ENCODE data around the gene MAPKBP1. TPM values are rescaled to one million over a fixed set of nuclear protein-coding genes. Genes with fewer than 3 reads are reported as not detected.
"Not testable (repeated sequence)": the region's sequence is repeated elsewhere in the genome, so short reads cannot be mapped to it uniquely, and the experiment has no call there.

The MAPKBP1 gene, protein sequence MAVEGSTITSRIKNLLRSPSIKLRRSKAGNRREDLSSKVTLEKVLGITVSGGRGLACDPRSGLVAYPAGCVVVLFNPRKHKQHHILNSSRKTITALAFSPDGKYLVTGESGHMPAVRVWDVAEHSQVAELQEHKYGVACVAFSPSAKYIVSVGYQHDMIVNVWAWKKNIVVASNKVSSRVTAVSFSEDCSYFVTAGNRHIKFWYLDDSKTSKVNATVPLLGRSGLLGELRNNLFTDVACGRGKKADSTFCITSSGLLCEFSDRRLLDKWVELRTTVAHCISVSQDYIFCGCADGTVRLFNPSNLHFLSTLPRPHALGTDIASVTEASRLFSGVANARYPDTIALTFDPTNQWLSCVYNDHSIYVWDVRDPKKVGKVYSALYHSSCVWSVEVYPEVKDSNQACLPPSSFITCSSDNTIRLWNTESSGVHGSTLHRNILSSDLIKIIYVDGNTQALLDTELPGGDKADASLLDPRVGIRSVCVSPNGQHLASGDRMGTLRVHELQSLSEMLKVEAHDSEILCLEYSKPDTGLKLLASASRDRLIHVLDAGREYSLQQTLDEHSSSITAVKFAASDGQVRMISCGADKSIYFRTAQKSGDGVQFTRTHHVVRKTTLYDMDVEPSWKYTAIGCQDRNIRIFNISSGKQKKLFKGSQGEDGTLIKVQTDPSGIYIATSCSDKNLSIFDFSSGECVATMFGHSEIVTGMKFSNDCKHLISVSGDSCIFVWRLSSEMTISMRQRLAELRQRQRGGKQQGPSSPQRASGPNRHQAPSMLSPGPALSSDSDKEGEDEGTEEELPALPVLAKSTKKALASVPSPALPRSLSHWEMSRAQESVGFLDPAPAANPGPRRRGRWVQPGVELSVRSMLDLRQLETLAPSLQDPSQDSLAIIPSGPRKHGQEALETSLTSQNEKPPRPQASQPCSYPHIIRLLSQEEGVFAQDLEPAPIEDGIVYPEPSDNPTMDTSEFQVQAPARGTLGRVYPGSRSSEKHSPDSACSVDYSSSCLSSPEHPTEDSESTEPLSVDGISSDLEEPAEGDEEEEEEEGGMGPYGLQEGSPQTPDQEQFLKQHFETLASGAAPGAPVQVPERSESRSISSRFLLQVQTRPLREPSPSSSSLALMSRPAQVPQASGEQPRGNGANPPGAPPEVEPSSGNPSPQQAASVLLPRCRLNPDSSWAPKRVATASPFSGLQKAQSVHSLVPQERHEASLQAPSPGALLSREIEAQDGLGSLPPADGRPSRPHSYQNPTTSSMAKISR (N-terminal part only)
- 10 to 100 TPM; 22.1 to 54.6 (median 36.6) TPM for total RNA-seq

DNA sequence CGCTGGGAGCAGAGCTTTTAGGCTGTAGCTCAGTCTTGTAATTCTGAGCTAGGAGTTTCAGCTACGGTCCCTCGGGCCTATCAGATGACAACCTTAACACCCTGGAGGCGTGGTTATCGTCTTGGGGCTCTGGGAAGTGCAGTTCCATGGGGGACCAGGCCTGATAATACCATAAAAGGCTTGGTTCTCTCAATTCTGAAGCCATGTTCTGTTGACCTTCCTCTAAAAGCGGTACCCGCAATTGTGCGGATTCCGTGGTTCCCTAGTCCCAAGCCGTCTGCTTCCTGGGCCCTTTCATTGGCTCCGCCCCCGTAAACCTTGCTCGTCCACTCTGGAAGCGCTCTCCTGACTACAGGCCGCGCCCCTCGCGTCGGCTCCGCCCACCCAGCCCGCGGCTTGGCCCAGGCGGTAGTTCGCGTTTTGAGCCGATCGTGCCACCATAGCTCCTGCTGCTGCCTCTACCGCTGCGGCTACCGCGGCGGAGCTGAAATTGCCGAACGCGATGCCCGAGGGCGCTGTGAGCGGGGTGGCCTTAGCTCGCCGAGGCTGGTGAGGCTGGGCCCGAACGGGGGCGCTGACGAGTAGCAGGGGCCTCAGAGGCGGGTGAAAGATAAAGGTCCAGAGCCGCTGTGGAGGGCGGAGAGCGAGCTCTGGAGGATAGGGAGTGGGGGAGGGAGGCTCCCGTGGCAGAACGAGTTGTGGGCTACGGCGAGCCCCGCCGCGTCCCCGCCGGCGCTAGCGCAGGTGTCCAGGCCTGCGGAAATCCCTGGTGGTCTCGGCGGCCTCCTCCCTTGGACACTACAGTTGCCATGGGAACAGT is at the start of gene MAPKBP1:
Gene MAPKBP1 (plus strand): TSS at position 423 of the 820 bp plus-strand sequence. CDS start 792 bp downstream, outside the sequence.
- Histone ChIP-seq H3K27me3 (no peaks in the 10 kb centered on the region), H3K36me3 (no peaks in the 10 kb centered on the region), H3K4me3 (peak within 1 kb of the TSS; percentile 44 to 85 (median 77)), H3K4me1 (peaks cover 0 to 46% (median 24%) of the 10 kb centered on the region in 4 donors), H3K9me3 (no peaks in the 10 kb centered on the region), H3K27ac (peak within 1 kb of the TSS; percentile 37 to 91 (median 86))
- WGBS, 2 donors = 1% methylated on average over 48 to 49 of the region's 62 CpGs
- peak; percentile 93 to 95 for DNase-seq (ENCODE audit: low spot score in 2 of 2)
- TF ChIP-seq EP300 (IDR thresholded peaks at IDR 0.05) (peak; percentile 44 to 97), POLR2A (IDR thresholded peaks at IDR 0.05) (peak; percentile 26 to 75)
- TF ChIP-seq, protein P1, sequence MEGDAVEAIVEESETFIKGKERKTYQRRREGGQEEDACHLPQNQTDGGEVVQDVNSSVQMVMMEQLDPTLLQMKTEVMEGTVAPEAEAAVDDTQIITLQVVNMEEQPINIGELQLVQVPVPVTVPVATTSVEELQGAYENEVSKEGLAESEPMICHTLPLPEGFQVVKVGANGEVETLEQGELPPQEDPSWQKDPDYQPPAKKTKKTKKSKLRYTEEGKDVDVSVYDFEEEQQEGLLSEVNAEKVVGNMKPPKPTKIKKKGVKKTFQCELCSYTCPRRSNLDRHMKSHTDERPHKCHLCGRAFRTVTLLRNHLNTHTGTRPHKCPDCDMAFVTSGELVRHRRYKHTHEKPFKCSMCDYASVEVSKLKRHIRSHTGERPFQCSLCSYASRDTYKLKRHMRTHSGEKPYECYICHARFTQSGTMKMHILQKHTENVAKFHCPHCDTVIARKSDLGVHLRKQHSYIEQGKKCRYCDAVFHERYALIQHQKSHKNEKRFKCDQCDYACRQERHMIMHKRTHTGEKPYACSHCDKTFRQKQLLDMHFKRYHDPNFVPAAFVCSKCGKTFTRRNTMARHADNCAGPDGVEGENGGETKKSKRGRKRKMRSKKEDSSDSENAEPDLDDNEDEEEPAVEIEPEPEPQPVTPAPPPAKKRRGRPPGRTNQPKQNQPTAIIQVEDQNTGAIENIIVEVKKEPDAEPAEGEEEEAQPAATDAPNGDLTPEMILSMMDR (IDR thresholded peaks at IDR 0.05) = peak; percentile 53 to 85 (median 75)

DNA sequence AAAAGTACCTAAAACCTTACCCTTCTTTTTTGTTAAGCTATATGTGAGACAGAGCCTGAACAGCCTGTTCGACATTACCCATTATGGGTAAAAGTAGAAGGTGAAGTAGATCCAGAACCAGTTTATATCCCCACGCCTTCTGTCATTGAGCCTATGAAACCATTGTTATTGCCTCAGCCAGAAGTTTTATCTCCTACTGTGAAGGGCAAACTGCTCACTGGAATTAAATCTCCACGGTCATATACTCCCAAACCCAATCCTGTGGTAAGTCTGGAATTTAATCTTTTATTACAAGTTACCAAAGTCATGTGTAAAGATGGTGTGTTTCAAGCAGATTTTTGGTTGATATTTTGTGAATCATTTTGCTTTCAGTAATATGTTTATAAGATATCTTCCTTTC is 47.1 kb upstream of the MAPKBP1 start:
- no peak overlapping the region for H3K27ac ChIP-seq
- no peaks in the 10 kb centered on the region for H3K4me1 ChIP-seq
- TF ChIP-seq POLR2A (IDR thresholded peaks at IDR 0.05) (no peak), EP300 (IDR thresholded peaks at IDR 0.05) (no peak)
- TF ChIP-seq, protein P1 (IDR thresholded peaks at IDR 0.05) = no peak
- H3K27me3 ChIP-seq = no peaks in the 10 kb centered on the region
- WGBS, 2 donors = 94% methylated on average over 3 of the region's 3 CpGs
- DNase-seq (ENCODE audit: low spot score in 2 of 2) = no peak
- no peak overlapping the region for H3K4me3 ChIP-seq
- no peaks in the 10 kb centered on the region for H3K9me3 ChIP-seq
- H3K36me3 ChIP-seq = peaks cover 0 to 36% (median 0%) of the 10 kb centered on the region in 3 donors

DNA sequence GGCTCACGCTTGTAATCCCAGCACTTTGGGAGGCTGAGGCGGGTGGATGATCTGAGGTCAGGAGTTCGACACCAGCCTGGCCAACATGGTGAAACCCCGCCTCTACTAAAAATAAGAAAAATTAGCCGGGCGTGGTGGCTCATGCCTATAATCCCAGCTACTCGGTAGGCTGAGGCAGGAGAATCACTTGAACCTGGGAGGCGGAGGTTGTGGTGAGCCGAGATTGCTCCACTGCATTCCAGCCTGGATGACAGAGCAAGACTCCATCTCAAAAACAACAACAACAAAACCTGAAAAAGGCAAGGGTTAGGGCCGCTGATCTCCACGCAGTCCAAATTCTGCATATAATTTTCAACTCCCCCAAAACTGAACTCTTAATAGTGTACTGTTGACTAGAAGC is 46.2 kb upstream of the MAPKBP1 start:
- WGBS, 2 donors = 94% methylated on average over 11 of the region's 11 CpGs
- not testable (repeated sequence) for H3K27me3 ChIP-seq; DNase-seq (ENCODE audit: low spot score in 2 of 2); H3K4me3 ChIP-seq; H3K9me3 ChIP-seq; H3K4me1 ChIP-seq; H3K27ac ChIP-seq
- peaks cover 0 to 45% (median 0%) of the 10 kb centered on the region in 3 donors for H3K36me3 ChIP-seq

DNA sequence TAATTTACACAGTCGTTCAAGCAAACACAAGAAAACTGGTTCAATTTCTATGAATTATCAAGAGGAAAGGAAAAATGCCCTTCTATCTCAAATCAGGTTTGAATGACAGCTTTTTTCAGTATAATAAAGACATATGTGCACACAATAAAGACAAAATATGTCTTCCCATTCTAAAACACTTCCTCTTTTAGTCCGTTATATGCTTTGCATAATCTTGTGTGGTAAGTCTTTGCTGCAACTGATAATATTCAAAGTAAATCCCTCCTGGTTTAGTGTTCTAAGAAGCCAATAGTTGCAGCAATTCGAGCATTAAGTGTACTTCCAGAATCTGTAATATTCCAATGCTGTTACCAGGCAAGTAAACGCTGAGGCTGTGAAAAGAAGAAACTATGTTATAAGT is 43.7 kb upstream of the MAPKBP1 start:
- Histone ChIP-seq H3K4me3 (no peak overlapping the region), H3K36me3 (peaks cover 0 to 67% (median 0%) of the 10 kb centered on the region in 3 donors)
- DNase-seq (ENCODE audit: low spot score in 2 of 2) = no peak

More for the DNA sequence above, 43.7 kb upstream of the MAPKBP1 start:
- Histone ChIP-seq H3K27ac (no peak overlapping the region), H3K4me1 (no peaks in the 10 kb centered on the region), H3K9me3 (no peaks in the 10 kb centered on the region), H3K27me3 (no peaks in the 10 kb centered on the region)
- TF ChIP-seq POLR2A (IDR thresholded peaks at IDR 0.05) = no peak
- TF ChIP-seq, protein P1 (IDR thresholded peaks at IDR 0.05) = no peak
- no peak for TF ChIP-seq EP300 (IDR thresholded peaks at IDR 0.05)
- 79 to 82% methylated on average over 4 of the region's 4 CpGs for WGBS, 2 donors
